Measurements from ENCODE around the gene TBCD. TPM values are rescaled to one million over a fixed set of nuclear protein-coding genes. Genes with fewer than 3 reads are reported as not detected.

The TBCD gene
- total RNA-seq, 2 donors from 2014 or later, result 38.9 to 74.8 TPM

DNA sequence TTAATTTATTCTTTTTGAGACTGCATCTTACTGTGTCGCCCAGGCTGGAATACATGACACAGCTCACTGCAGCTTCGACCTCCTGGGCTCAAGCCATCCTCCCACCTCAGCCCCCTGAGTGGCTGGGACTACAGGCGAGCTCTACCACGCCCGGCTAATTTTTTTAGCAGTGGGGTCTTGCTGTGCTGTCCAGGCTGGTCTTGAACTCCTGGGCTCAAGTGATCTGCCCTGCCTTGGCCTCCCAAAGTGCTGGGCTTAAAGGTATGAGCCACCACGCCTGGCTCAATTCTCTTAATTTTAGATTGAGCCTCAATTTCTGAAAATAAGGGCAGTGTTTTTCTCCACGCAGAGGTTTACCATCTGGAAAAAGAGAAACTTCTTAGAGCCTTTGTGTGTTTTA is 46.9 kb downstream of the TBCD start:
- 97 to 98% methylated on average over 7 of the region's 7 CpGs for WGBS, 2 donors
- no peak overlapping the region for H3K27ac ChIP-seq
- TF ChIP-seq, protein P1, sequence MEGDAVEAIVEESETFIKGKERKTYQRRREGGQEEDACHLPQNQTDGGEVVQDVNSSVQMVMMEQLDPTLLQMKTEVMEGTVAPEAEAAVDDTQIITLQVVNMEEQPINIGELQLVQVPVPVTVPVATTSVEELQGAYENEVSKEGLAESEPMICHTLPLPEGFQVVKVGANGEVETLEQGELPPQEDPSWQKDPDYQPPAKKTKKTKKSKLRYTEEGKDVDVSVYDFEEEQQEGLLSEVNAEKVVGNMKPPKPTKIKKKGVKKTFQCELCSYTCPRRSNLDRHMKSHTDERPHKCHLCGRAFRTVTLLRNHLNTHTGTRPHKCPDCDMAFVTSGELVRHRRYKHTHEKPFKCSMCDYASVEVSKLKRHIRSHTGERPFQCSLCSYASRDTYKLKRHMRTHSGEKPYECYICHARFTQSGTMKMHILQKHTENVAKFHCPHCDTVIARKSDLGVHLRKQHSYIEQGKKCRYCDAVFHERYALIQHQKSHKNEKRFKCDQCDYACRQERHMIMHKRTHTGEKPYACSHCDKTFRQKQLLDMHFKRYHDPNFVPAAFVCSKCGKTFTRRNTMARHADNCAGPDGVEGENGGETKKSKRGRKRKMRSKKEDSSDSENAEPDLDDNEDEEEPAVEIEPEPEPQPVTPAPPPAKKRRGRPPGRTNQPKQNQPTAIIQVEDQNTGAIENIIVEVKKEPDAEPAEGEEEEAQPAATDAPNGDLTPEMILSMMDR (IDR thresholded peaks at IDR 0.05), result no peak
- no peak for TF ChIP-seq POLR2A (IDR thresholded peaks at IDR 0.05)
- no peak overlapping the region for H3K4me3 ChIP-seq
- intact Hi-C loops (cut with DNase I), result no loop called here
- DNase-seq (no peak), ATAC-seq (no peak)
- no peaks in the 10 kb centered on the region for H3K9me3 ChIP-seq
- no peaks in the 10 kb centered on the region for H3K4me1 ChIP-seq
- H3K36me3 ChIP-seq (replicated peaks in 1 of 2; ENCODE audit: insufficient read depth in 1 of 2, low read depth in 2 of 2), result no peaks in the 10 kb centered on the region
- H3K27me3 ChIP-seq, result no peaks in the 10 kb centered on the region

DNA sequence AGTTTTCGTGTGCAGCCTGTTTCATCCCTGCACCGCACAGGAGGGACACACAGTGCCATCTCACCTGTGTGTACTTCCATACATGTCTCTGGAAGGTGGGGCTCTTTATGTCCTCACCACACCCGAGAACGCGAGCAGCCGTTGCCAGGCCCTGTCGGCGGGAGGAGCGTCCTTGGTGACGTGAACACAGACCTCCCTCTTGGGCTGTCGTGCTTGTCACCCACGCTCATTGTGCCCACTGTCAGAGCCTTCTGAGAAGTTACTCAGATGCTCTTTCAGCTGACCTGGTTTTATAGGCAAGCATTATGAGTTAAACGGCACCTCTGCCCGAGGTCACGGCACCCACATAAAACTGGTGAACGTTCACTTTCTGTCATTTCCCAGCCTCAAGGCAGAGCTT is 47.7 kb downstream of the TBCD start:
- 92 to 94% methylated on average over 16 of the region's 16 CpGs for WGBS, 2 donors
- no peak for DNase-seq
- H3K27me3 ChIP-seq, result no peaks in the 10 kb centered on the region
- ATAC-seq, result no peak
- intact Hi-C loops (cut with DNase I), result no loop called here
- no peaks in the 10 kb centered on the region for H3K9me3 ChIP-seq
- no peaks in the 10 kb centered on the region for H3K36me3 ChIP-seq (replicated peaks in 1 of 2; ENCODE audit: insufficient read depth in 1 of 2, low read depth in 2 of 2)
- TF ChIP-seq POLR2A (IDR thresholded peaks at IDR 0.05), result no peak
- TF ChIP-seq, protein P1 (IDR thresholded peaks at IDR 0.05), result no peak
- no peak overlapping the region for H3K27ac ChIP-seq
- H3K4me1 ChIP-seq, result no peaks in the 10 kb centered on the region
- no peak overlapping the region for H3K4me3 ChIP-seq

- no peaks in the 10 kb centered on the region for H3K36me3 ChIP-seq (replicated peaks in 1 of 2; ENCODE audit: insufficient read depth in 1 of 2, low read depth in 2 of 2)
- no peaks in the 10 kb centered on the region for H3K27me3 ChIP-seq
- WGBS, 2 donors, result 97 to 100% methylated on average over 5 to 15 of the region's 15 CpGs
- H3K4me3 ChIP-seq, result no peak overlapping the region
- no peak for ATAC-seq
- intact Hi-C loops (cut with DNase I), result no loop called here
- H3K4me1 ChIP-seq, result no peaks in the 10 kb centered on the region
- no peak for DNase-seq
- H3K9me3 ChIP-seq, result no peaks in the 10 kb centered on the region
- TF ChIP-seq POLR2A (IDR thresholded peaks at IDR 0.05), result no peak
- no peak overlapping the region for H3K27ac ChIP-seq
These were observed 49.0 kb downstream of the TBCD start for GRCh38 chr17:82800885-82801284.

GRCh38 chr17:82801377-82801970 is 49.6 kb downstream of the TBCD start:
- H3K4me1 ChIP-seq, result no peaks in the 10 kb centered on the region
- 95 to 98% methylated on average over 63 of the region's 63 CpGs for WGBS, 2 donors
- no peak for ATAC-seq
- intact Hi-C loops (cut with DNase I), result no loop called here
- no peak for DNase-seq
- no peak overlapping the region for H3K27ac ChIP-seq
- H3K36me3 ChIP-seq (replicated peaks in 1 of 2; ENCODE audit: insufficient read depth in 1 of 2, low read depth in 2 of 2), result no peaks in the 10 kb centered on the region
- no peaks in the 10 kb centered on the region for H3K9me3 ChIP-seq
- no peak overlapping the region for H3K4me3 ChIP-seq
- H3K27me3 ChIP-seq, result no peaks in the 10 kb centered on the region
- TF ChIP-seq, protein P1 (IDR thresholded peaks at IDR 0.05), result no peak
- TF ChIP-seq POLR2A (IDR thresholded peaks at IDR 0.05), result no peak

DNA sequence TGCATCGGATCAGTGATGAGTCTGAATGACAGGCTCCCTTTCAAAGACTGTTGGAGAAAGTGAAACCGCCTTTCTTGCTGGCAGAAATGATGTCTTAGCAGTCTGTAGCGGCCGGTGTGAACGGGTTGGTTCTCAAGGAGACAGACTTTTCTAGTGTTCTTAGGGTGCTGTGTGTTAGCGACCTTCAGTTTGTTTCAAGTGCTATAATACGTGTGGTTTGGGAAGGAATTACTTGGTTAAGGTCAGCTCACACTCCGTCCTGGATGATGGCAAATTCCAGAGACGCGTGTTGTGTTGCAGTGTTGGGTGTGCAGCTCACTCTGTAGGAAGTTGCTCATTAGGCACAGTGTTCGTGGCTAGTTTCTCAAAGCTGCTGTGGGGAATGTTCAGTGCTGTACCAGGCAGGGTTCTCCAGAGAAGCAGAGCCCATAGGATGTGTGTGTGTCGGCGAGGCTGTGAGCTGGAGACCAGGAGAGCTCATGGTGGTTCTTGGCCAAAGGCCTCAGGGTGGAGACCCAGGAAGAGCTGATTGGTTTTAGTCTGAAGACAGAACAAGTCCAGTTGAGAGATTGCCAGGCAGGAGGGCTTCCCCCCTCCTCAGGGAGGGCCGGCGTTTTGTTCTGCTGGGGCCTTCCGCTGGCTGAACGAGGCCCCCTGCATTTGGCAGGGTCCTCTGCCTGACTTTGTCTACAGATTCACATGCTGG is 50.4 kb downstream of the TBCD start:
- no peak for TF ChIP-seq POLR2A (IDR thresholded peaks at IDR 0.05)
- TF ChIP-seq, protein P1 (IDR thresholded peaks at IDR 0.05), result no peak
- intact Hi-C loops (cut with DNase I), result no loop called here
- no peak for ATAC-seq
- no peaks in the 10 kb centered on the region for H3K9me3 ChIP-seq
- no peak for DNase-seq
- WGBS, 2 donors, result 89 to 96% methylated on average over 14 to 17 of the region's 17 CpGs
- H3K36me3 ChIP-seq (replicated peaks in 1 of 2; ENCODE audit: insufficient read depth in 1 of 2, low read depth in 2 of 2), result no peaks in the 10 kb centered on the region
- no peaks in the 10 kb centered on the region for H3K4me1 ChIP-seq
- H3K27me3 ChIP-seq, result no peaks in the 10 kb centered on the region
- no peak overlapping the region for H3K4me3 ChIP-seq
- no peak overlapping the region for H3K27ac ChIP-seq
